GM19023 (cell line): Measurements from ENCODE around the gene UGT2B11.
"Not testable (repeated sequence)": the region's sequence is repeated elsewhere in the genome, so short reads cannot be mapped to it uniquely, and the experiment has no call there.

Experiments
- ATAC-seq: cut with Tn5 transposase; IDR thresholded peaks from one replicate; pipeline ENCODE4 v1.9.1; 2021; ENCODE audit warnings: mild to moderate bottlenecking, moderate library complexity; ENCODE audit not compliant: unreplicated experiment

UGT2B11 gene

DNA sequence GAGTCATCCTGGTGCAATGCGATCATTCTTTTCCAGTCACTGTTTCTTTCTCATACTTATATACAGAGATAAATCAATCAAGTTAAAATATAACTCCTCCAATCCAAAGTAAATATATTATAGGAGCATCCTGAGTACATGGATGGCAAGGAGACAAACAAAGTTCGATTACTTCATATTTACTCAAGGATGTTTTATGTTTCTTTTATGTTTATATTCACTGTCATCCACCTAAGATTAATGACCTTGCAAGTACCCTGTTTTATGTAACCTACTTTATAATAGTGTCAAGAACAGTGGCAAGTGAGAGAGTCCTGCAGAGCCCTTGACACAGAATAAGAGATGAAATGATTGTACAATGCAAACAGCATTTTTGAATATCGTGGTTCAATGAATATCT lies at the start of gene UGT2B11:
UGT2B11 (minus strand) TSS at position 33 of the 400 bp plus-strand sequence; CDS start at position 7, 26 bp downstream.
- ATAC-seq: no peak

DNA sequence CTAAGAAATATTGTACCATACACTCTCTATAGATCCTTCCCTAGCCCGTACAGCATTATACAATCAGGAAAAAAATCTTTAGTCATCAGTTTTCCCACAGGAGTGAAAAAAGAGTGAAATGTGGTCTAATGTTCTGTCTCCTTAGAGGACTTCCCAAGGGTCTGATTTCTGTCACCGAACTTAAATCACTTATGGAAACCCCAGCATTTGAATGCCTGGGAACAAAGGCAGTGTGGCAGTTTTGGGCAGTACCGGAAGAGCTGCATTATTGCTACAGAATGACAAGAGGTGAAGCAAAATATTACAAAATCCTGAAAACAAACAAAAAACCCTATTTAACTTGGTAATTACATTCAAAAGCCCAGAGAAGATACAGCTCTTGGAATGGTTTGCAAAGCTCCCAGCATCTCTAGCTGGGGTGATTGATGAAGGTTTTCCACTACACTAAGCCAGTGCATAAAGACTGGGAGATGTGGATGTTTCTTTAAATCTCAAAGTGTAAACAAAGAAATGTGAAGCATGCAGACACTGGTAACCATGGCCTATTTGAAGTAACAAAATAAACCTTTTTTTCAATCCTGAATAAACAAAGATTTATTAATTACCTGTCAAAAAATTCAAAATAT lies 38.7 kb upstream of the UGT2B11 start:
- not testable (repeated sequence) for ATAC-seq

DNA sequence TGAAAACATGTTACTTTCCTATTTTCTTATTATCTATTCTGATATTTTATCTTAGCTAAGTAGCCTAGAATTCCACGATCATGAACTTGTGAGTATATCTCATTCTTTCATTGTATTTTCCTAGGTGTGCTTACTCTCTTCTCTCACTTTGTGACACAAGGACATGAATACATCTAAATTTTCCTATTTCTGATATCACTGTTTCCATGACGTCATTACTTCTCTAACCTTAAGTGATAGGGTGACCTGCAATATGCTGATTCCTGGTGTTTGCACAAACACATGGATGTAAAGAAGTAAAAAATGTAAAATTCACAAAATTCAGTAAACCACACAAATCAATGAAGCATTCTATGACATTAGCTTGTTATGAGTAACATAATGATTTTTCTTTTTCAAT lies 36.3 kb upstream of the UGT2B11 start:
- ATAC-seq: not testable (repeated sequence)

DNA sequence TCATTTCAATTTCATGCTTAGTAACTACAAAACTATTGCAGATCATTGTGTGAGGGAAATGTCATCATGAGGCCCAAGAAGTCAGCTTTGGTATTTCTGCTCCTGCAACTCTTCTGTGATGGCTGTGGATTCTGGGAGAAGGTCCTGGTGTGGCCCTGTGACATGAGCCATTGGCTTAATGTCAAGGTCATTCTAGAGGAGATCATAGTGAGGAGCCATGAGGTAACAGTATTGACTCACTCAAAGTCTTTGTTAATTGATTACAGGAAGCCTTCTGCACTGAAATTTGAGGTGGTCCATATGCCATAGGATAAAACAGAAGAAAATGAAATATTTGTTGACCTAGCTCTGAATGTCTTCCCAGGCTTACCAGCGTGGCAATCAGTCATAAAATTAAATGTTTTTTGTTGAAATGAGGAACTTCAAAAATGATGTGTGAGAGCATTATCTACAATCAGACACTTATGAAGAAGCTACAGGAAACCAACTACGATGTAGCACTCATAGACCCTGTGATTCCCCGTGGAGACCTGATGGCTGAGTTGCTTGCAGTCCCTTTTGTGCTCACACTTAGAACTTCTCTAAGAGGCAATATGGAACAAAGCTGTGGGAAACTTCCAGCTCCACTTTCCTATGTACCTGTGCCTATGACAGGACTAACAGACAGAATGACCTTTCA lies 28.2 kb upstream of the UGT2B11 start:
- ATAC-seq: not testable (repeated sequence)

DNA sequence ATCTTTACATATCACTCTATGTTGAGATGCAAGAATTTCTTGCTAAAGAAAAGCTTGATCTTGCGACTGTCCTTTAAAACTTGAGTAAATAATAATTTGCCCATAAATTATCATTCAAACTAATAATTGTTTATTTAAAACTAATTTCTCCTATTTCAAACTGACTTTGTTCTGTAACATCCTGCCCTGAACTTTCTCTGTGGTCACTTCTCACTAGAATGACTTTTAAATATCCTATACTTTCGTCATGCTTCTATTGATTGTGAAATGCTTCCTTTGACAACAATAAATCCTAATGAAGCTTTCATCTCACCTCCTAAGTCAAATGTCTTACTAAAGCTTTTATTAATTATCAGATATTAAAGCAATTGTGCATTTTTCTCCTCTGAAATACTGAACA lies 27.2 kb upstream of the UGT2B11 start:
- not testable (repeated sequence) for ATAC-seq

DNA sequence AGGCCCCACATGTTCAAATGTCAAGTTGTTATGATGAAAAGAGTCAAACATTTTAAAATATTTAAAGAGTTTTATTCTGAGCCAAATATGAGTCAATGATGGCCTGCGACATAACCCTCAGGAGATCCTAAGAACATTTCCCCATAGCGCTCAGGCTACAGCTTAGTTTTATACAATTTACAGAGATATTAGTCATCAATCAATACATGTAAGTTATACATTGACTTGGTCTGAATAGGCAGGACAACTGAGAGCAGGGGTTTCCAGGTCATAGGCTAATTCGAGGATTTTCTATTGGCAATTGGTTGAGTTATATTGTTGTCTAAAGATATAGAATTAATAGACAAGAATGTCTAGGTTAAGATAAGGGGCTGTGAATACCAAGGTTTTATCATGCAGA lies 26.2 kb upstream of the UGT2B11 start:
- ATAC-seq: not testable (repeated sequence)

DNA sequence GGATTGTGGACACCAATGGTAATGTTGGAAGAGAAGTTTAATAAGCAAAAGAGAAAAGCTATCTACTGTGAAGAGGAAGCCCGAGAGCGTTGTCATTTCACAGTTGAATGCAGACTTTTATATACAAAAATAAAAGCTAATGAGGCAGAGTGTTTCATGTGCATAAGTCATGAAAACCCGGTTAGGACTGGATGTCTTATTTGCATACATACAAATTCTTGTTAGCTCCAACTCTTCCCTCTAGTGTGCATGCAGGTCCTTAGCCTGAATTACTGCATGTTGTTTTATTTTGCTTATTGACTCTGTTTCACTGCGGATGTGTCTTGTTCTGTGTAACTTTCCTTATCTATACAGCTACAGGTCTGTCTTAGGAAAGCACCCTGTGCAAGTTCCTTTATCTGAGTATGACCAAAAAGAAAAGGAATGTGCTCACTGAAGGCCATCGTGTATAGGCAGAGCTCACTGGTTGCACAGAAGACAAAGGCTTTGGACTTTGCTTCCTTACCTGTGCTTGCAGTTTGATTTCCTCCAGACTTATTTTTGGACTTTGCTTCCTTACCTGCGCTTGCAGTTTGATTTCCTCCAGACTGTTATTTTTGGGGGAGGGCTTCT lies 25.1 kb upstream of the UGT2B11 start:
- ATAC-seq: no peak

DNA sequence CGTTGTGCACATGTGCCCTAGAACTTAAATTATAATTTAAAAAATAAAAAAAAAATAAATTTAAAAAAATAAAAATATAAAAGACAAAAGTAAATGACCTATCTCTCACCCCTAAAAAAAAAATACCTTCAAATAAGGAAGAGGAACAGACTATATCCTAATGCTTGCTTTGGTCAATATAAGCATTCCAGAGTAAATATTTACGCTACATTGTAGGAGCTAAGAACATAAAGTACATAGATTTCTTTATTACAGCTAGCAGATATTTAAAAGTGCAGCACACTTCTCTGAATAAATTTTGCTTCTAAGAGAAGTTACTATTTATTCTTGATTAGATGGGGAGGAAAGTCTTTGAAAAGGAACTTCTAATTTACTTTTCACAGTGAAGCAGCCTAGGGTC lies 24.5 kb upstream of the UGT2B11 start:
- ATAC-seq: no peak

DNA sequence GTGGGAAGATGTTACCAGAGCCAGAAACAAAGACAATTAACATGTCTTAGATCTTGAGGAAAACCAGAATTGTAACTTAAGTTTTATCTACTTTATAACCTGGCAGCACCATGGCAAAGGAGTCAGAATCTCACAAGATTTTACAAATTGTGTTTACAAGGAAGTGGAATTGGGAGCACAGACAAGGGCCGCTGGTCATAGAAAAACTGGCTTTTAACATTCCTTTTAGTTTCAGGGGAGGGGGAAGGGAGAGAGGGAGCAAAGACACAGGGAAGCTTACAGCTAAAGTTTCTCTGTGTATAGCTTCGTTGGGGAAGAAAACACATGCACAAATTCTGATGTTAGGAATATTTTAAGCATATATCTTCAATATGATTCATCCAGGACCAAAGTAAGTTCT lies 10.3 kb upstream of the UGT2B11 start:
- no peak for ATAC-seq

DNA sequence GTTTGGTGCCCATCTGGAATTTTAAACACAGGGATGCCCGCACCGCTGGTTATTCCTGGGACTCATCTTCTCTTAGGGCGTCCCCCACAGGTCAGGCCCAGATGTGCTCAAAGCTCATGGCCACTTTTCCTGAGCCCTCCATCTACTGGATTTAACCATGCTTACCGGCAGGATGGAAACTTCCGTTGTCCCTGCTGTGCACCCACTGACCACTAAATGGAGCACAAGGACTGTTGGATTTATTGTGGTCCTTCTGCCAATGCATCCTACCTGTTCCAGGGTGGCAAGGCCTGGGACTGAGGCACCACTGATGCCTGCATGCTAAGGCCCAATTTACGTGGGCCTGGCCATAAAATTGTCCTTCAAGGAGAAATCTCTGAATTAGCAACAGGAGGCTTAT lies 8.7 kb upstream of the UGT2B11 start:
- ATAC-seq: not testable (repeated sequence)

DNA sequence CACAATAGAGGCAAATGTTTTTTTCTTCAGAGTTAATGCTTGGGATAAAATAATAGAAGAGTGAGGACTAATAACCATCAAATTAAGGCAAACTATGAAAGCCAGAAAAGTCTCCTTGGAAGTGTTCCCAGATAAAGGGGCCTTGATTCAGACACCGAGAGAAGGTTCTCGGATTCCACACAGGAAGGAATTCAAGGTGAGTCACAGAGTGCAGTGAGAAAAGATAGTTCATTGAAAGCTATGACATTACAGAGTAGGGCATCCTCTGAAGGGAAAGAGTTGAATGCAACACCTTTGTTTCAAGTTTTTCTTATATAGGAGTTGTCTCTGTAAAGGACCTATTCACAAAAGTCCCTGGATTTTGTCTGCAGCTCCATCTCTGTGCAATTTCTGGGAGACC lies 3.9 kb upstream of the UGT2B11 start:
- ATAC-seq: not testable (repeated sequence)

DNA sequence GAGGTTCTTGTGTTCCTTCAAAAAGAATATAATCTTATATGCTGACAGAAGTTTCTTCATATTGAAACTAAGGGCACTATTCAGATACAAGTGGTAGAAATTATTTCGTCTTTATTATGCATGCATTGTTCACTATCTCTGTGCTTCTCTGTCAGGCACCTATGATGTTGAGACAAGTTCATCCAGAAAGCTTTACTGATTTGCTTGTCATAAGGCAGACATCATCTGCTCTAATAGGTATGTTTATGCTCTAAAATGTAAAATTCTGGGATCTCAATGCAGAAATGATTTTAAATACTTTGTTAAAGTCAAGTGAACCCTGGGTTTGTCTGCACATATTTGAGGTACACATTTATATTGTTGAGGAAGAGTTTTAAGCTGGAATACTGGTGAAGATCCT lies 3.6 kb downstream of the UGT2B11 start:
- no peak for ATAC-seq

DNA sequence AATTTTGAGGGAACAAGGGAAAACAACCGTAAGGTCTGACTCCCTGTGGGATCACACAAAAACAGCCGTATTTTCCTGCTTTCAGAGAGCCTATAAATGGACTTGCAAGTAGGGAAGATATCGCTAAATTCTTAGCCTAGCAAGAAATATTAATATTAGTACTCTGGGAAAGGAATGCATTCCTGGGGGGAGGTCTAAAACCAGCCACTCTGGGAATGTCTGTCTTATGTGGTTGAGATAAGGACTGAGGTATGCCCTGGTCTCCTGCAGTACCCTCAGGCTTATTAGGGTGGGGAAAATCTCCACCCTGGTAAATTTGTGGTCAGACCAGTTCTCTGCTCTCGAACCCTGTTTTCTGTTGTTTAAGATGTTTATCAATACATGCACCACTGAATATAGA lies 16.0 kb downstream of the UGT2B11 start:
- ATAC-seq: not testable (repeated sequence)

DNA sequence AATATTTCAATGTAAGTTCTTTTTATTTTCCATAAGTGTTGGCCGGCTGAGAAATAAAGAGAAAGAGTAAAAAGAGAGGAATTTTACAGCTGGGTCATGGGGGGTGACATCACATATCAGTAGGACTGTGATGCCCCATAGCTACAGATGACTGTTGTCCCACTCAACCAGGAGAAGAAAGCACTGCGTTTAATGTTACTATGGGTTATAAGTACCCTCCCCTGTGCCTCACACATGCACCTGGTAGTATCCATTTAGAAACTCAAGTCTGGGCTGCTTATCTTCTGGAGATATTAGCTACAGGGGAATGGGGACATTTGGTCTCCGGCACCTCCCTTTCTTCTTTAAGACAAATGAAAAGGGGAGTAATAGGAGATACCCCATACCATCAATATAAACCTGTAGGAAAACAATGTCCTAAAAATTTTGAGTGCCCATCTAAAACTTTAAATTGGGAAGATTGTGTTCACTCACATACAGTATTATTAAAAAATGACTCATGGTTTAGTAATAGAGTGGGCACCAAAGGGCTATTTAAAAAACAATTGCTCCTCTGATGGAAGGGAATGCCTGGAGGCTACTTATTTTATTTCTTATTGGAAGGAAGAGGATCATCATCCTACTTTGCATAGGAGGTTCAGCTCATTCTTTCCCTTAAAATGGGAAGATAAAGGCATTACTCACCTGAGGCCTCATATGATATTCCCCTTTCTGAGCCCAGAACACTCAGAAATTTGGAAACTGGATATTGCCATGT lies 18.2 kb downstream of the UGT2B11 start:
- ATAC-seq: no peak

DNA sequence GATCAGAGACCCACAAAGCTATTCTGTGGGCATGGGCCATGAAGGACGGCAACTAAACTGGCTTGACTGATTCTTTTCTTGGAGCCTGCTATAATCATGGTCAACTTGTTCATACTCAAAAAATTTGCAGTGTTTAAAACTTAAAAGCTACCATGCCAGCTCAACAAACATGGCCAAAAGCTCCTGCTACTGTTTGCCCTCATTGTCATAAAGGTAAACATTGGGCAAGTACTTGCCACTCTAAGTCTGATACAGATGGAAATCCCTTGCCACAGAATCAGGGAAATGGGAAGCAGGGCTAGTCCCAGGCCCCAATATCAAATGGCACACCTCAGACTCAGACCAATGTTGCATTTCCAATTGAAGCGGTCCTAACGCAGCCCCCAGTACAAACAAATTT lies 20.4 kb downstream of the UGT2B11 start:
- ATAC-seq: no peak

DNA sequence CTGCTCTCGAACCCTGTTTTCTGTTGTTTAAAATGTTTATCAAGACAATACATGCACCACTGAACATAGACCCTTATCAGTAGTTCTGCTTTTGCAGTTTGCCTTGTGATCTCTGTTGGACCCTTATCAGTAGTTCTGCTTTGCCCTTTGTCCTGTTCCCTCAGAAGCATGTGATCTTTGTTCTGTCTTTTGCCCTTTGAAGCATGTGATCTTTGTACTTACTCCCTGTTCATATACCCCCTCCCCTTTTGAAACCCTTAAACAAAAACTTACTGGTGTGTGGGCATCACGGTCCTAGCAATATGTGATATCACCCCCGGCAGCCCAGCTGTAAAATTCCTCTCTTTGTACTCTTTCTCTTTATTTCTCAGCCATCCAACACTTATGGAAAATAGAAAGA lies 22.6 kb downstream of the UGT2B11 start:
- ATAC-seq: not testable (repeated sequence)

DNA sequence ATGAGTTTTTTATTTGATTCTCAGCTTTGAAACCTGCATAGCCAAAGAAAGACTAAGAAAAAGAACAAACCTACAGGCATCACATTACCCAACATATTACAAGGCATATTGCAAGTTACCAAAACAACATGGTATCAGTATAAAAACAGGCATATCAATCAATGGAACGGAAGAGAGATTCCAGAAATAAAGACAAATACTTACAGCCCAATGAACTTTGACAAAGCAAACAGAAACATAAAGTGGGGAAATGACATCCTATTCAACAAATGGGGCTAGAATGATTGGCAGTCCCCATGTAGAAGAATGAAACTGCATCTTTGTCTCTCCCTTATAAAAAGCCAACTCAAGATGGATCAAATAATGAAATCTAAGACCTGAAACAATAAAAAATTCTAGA lies 23.9 kb downstream of the UGT2B11 start:
- ATAC-seq: not testable (repeated sequence)

DNA sequence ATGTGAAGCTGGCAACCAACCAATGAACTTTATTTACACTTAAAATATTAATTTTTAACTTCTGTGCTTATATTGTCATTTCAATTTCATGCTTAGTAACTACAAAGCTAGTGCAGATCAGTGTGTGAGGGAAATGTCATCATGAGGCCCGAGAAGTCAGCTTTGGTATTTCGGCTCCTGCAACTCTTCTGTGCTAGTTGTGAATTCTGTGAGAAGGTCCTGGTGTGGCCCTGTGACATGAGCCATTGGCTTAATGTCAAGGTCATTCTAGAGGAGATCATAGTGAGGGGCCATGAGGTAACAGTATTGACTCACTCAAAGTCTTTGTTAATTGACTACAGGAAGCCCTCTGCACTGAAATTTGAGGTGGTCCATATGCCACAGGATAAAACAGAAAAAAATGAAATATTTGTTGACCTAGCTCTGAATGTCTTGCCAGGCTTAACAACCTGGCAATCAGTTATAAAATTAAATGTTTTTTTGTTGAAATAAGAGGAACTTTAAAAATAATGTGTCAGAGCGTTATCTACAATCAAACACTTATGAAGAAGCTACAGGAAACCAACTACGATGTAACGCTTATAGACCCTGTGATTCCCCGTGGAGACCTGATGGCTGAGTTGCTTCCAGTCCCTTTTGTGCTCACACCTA lies 32.9 kb downstream of the UGT2B11 start:
- ATAC-seq: not testable (repeated sequence)

DNA sequence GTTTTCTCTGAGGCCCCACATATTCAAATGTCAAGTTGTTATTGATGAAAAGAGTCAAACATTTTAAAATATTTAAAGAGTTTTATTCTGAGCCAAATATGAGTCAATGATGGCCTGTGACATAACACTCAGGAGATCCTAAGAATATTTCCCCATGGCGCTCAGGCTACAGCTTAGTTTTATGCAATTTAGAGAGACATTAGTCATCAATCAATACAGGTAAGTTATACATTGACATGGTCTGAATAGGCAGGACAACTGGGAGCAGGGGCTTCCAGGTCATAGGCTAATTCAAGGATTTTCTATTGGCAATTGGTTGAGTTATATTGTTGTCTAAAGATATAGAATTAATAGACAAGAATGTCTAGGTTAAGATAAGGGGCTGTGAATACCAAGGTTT lies 34.7 kb downstream of the UGT2B11 start:
- ATAC-seq: not testable (repeated sequence)

DNA sequence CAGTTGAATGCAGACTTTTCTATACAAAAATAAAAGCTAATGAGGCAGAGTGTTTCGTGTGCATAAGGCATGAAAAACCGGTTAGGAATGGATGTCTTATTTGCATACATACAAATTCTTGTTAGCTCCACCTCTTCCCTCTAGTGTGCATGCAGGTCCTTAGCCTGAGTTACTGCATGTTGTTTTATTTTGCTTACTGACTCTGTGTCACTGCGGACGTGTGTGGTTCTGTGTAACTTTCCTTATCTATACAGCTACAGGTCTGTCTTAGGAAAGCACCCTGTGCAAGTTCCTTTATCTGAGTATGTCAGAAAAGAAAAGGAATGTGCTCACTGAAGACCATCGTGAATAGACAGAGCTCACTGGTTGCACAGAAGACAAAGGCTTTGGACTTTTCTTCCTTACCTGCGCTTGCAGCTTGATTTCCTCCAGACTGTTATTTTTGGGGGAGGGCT lies 35.8 kb downstream of the UGT2B11 start:
- ATAC-seq: not testable (repeated sequence)
